HepG2 (cell line): ENCODE data around the gene ECSCR. TPM values are rescaled to one million over a fixed set of nuclear protein-coding genes. Genes with fewer than 3 reads are reported as not detected.

Source experiments
- EED ChIP-seq: sonication (generic); formaldehyde crosslinking; IDR thresholded peaks from 2 replicates; pipeline ENCODE4 v1.5.0; 2020; ENCODE audit warnings: mild to moderate bottlenecking, missing genetic modification reagents
- HIVEP1 ChIP-seq: sonication (generic); formaldehyde crosslinking; IDR thresholded peaks from 2 replicates; pipeline ENCODE4 v1.4.0; 2020; ENCODE audit warnings: mild to moderate bottlenecking, missing genetic modification reagents
- HMG20B ChIP-seq: conservative IDR thresholded peaks from 2 replicates; pipeline ENCODE4 v1.6.1; 2016; ENCODE audit warnings: missing genetic modification reagents, missing compliant biosample characterization
- KAT7 ChIP-seq: IDR thresholded peaks from 2 replicates; pipeline ENCODE4 v1.6.1; 2018; ENCODE audit warnings: borderline replicate concordance, missing compliant biosample characterization
- MAZ ChIP-seq, 2 experiments: sonication (generic) in 1 of 2; formaldehyde crosslinking in 1 of 2; IDR thresholded peaks; 2 replicates each; pipeline versions ENCODE4 v1.5.0 to v1.6.1; 2012 to 2020; ENCODE audit warnings: low read depth in 2 of 2, mild to moderate bottlenecking in 2 of 2, borderline replicate concordance in 1 of 2, improper control_type of control experiment in 1 of 2, low read length in 1 of 2, missing genetic modification reagents in 1 of 2, moderate library complexity in 1 of 2
- MED8 ChIP-seq: sonication (generic); formaldehyde crosslinking; IDR thresholded peaks from 2 replicates; pipeline ENCODE4 v1.8.1; 2023; ENCODE audit warnings: mild to moderate bottlenecking, missing genetic modification reagents; ENCODE audit not compliant: insufficient replicate concordance
- MTA1 ChIP-seq: sonication (generic); formaldehyde crosslinking; IDR thresholded peaks from 2 replicates; pipeline ENCODE4 v1.4.0; 2020; ENCODE audit warnings: missing genetic modification reagents, mild to moderate bottlenecking, borderline replicate concordance
- PHF8 ChIP-seq: sonication (generic); formaldehyde crosslinking; IDR thresholded peaks from 2 replicates; pipeline ENCODE4 v1.5.0; 2020; ENCODE audit warnings: missing genetic modification reagents
- SCMH1 ChIP-seq: sonication (generic); formaldehyde crosslinking; IDR thresholded peaks from 2 replicates; pipeline ENCODE4 v1.9.0; 2021; ENCODE audit warnings: missing genetic modification reagents, mild to moderate bottlenecking, borderline replicate concordance
- WIZ ChIP-seq: sonication (generic); formaldehyde crosslinking; IDR thresholded peaks from 2 replicates; pipeline ENCODE4 v1.5.1; 2020; ENCODE audit warnings: mild to moderate bottlenecking, missing genetic modification reagents
- ZFY ChIP-seq: sonication (generic); formaldehyde crosslinking; IDR thresholded peaks from 2 replicates; pipeline ENCODE4 v1.4.0; 2020; ENCODE audit warnings: missing genetic modification reagents
- ZIK1 ChIP-seq: sonication (generic); formaldehyde crosslinking; IDR thresholded peaks from 2 replicates; pipeline ENCODE4 v1.5.0; 2020; ENCODE audit warnings: mild to moderate bottlenecking, low read depth, missing genetic modification reagents, borderline replicate concordance
- ZNF460 ChIP-seq: sonication (generic); formaldehyde crosslinking; IDR thresholded peaks from 2 replicates; pipeline ENCODE4 v1.5.1; 2020; ENCODE audit warnings: missing genetic modification reagents, mild to moderate bottlenecking, borderline replicate concordance
- ZNF556 ChIP-seq: sonication (generic); formaldehyde crosslinking; IDR thresholded peaks from 2 replicates; pipeline ENCODE4 v1.4.0; 2020; ENCODE audit warnings: mild to moderate bottlenecking, missing genetic modification reagents, borderline replicate concordance
- ZNF616 ChIP-seq: sonication (generic); formaldehyde crosslinking; IDR thresholded peaks from 2 replicates; pipeline ENCODE4 v1.5.0; 2020; ENCODE audit warnings: low read depth, mild to moderate bottlenecking, missing genetic modification reagents
- polyA plus RNA-seq, 8 experiments: library from polyadenylated mRNA; depleted of rRNA in 3 of 8; stranded (reverse) in 7 of 8; unstranded in 1 of 8; fragments of >200 nt; fragmentation: Illumina TruSeq in 4 of 8; extraction: Trizol in 4 of 8; gene quantifications; 2 replicates each; pipeline versions ENCODE4 v1.2.1 to v1.2.3, GENCODE V29; 2011 to 2016; ENCODE audit warnings: low read depth in 4 of 8, missing spikeins in 1 of 8, mixed read lengths in 1 of 8; ENCODE audit not compliant: insufficient read depth in 1 of 8
- total RNA-seq, 5 experiments: library from RNA; depleted of rRNA; stranded (reverse); fragments of >200 nt; fragmentation: Illumina TruSeq; extraction: Trizol; gene quantifications; 2 replicates each; pipeline ENCODE4 v1.2.3, GENCODE V29; 2016; ENCODE audit warnings: low read depth in 1 of 5
- TF ChIP-seq, protein P1 (sequence below): sonication (generic); formaldehyde crosslinking; IDR thresholded peaks from 2 replicates; pipeline ENCODE4 v1.5.0; 2020; ENCODE audit warnings: mild to moderate bottlenecking, missing genetic modification reagents, borderline replicate concordance
- TF ChIP-seq, protein P2 (sequence below): sonication (generic); formaldehyde crosslinking; IDR thresholded peaks from 2 replicates; pipeline ENCODE4 v1.5.0; 2020; ENCODE audit warnings: missing genetic modification reagents
- TF ChIP-seq, protein P3 (sequence below): IDR thresholded peaks from 2 replicates; pipeline ENCODE4 v1.6.1; 2016; ENCODE audit warnings: missing genetic modification reagents, missing compliant biosample characterization
- TF ChIP-seq, protein P4 (sequence below): sonication (generic); formaldehyde crosslinking; IDR thresholded peaks from 2 replicates; pipeline ENCODE4 v1.4.0; 2020; ENCODE audit warnings: mild to moderate bottlenecking, missing genetic modification reagents
- TF ChIP-seq, protein P5 (sequence below): sonication (generic); formaldehyde crosslinking; IDR thresholded peaks from 2 replicates; pipeline ENCODE4 v1.4.0; 2020; ENCODE audit warnings: missing genetic modification reagents, borderline replicate concordance

The ECSCR gene
- total and polyA plus RNA-seq, 2 of the 13 experiments (the other 11 are each of a cell fraction or from before 2014, with no cell fraction given) = 0.18 TPM; not detected in 1

DNA sequence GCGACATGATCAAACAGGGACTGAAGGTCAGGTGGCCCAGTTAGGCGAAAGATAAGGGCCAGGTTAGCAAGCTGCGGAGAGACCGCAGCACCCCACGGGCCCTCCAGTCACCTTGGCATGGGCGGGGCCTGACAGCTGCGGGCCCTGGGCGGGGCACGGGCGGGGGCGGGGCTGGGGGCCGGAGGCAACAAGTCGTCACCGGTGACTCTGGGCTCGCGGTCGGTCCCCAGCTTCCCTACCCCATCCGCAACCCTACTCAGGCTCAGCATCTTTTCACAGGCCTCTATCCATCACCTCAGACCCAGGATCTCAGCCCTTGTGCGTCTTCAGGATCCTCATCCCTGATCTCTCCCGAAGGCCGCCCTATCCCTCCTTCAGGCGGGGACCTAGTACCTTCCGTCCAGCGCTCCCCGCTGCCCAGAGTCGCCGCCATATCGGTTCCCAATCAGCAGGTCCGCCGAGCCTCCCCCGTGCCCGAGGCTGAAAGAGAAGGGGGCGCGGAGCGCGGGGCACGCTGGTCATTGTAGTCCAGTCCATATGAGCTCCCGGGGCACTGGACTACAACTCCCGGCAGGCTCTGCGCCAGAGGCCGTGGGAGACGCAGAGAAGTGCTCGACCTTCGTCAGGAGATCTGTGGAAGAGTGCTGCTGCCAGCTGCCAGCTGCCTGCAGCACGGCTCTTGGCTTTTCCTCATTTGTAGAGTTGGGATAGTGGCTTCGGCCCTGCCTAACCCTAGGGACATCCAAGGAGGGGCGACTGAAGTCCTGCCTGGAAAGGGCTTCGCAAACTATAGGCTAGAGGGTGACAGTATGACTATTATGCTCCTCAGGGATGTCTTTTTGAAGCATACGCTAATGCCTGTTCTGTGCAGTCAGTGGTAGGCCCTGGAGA, 23.3 kb downstream of the ECSCR start, which contains the start of gene DNAJC18 (continued):
- TF ChIP-seq, protein P1, sequence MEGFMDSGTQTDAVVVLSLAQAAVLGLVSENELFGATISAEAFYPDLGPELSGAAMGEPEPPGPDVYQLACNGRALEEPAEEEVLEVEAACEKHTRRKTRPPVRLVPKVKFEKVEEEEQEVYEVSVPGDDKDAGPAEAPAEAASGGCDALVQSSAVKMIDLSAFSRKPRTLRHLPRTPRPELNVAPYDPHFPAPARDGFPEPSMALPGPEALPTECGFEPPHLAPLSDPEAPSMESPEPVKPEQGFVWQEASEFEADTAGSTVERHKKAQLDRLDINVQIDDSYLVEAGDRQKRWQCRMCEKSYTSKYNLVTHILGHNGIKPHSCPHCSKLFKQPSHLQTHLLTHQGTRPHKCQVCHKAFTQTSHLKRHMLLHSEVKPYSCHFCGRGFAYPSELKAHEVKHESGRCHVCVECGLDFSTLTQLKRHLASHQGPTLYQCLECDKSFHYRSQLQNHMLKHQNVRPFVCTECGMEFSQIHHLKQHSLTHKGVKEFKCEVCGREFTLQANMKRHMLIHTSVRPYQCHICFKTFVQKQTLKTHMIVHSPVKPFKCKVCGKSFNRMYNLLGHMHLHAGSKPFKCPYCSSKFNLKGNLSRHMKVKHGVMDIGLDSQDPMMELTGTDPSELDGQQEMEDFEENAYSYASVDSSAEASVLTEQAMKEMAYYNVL (CRISPR knock-in tag) = peak; percentile 60; the same call in 1 of the 2 replicates
- TF ChIP-seq ZNF556 (0 out of 2 replicates have a peak, but pooled peaks have one; percentile 33), HIVEP1 (CRISPR knock-in tag) (peak; percentile 70), MED8 (CRISPR knock-in tag) (no peak), ZFY (CRISPR knock-in tag) (peak; percentile 82), EED (peak; percentile 59; the same call in 1 of the 2 replicates), WIZ (CRISPR knock-in tag) (no peak), PHF8 (CRISPR knock-in tag) (peak; percentile 89), MAZ (IDR thresholded peaks at IDR 0.05; ENCODE audit: borderline replicate concordance, low read depth, low read length) (no peak), MAZ (CRISPR knock-in tag; IDR thresholded peaks at IDR 0.05; ENCODE audit: low read depth) (peak; percentile 73; the same call in 1 of the 2 replicates), ZIK1 (CRISPR knock-in tag) (0 out of 2 replicates have a peak, but pooled peaks have one; percentile 31), ZNF460 (CRISPR knock-in tag) (no peak), ZNF616 (CRISPR knock-in tag) (no peak), HMG20B (CRISPR knock-in tag) (no peak), SCMH1 (CRISPR knock-in tag) (no peak), KAT7 (CRISPR knock-in tag) (peak; percentile 83; the same call in 1 of the 2 replicates), MTA1 (CRISPR knock-in tag) (no peak)
- TF ChIP-seq, protein P2, sequence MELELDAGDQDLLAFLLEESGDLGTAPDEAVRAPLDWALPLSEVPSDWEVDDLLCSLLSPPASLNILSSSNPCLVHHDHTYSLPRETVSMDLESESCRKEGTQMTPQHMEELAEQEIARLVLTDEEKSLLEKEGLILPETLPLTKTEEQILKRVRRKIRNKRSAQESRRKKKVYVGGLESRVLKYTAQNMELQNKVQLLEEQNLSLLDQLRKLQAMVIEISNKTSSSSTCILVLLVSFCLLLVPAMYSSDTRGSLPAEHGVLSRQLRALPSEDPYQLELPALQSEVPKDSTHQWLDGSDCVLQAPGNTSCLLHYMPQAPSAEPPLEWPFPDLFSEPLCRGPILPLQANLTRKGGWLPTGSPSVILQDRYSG (CRISPR knock-in tag) = no peak
- TF ChIP-seq, protein P3, sequence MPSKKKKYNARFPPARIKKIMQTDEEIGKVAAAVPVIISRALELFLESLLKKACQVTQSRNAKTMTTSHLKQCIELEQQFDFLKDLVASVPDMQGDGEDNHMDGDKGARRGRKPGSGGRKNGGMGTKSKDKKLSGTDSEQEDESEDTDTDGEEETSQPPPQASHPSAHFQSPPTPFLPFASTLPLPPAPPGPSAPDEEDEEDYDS = peak; percentile 96
- TF ChIP-seq, protein P4, sequence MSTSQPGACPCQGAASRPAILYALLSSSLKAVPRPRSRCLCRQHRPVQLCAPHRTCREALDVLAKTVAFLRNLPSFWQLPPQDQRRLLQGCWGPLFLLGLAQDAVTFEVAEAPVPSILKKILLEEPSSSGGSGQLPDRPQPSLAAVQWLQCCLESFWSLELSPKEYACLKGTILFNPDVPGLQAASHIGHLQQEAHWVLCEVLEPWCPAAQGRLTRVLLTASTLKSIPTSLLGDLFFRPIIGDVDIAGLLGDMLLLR (CRISPR knock-in tag) = 0 out of 2 replicates have a peak, but pooled peaks have one; percentile 44
- TF ChIP-seq, protein P5, sequence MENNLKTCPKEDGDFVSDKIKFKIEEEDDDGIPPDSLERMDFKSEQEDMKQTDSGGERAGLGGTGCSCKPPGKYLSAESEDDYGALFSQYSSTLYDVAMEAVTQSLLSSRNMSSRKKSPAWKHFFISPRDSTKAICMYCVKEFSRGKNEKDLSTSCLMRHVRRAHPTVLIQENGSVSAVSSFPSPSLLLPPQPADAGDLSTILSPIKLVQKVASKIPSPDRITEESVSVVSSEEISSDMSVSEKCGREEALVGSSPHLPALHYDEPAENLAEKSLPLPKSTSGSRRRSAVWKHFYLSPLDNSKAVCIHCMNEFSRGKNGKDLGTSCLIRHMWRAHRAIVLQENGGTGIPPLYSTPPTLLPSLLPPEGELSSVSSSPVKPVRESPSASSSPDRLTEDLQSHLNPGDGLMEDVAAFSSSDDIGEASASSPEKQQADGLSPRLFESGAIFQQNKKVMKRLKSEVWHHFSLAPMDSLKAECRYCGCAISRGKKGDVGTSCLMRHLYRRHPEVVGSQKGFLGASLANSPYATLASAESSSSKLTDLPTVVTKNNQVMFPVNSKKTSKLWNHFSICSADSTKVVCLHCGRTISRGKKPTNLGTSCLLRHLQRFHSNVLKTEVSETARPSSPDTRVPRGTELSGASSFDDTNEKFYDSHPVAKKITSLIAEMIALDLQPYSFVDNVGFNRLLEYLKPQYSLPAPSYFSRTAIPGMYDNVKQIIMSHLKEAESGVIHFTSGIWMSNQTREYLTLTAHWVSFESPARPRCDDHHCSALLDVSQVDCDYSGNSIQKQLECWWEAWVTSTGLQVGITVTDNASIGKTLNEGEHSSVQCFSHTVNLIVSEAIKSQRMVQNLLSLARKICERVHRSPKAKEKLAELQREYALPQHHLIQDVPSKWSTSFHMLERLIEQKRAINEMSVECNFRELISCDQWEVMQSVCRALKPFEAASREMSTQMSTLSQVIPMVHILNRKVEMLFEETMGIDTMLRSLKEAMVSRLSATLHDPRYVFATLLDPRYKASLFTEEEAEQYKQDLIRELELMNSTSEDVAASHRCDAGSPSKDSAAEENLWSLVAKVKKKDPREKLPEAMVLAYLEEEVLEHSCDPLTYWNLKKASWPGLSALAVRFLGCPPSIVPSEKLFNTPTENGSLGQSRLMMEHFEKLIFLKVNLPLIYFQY = no peak
